Activated CD4-positive, alpha-beta T cell treated with anti-CD3 and anti-CD28 coated beads, Interleukin-2, Interleukin-4, amounts not matched to agents 100 ng/mL and 50 ng/mL, durations not matched to agents 16 hours and 8 hours (primary cell): ENCODE data around the gene HNF4A.
"Not testable (repeated sequence)": the region's sequence is repeated elsewhere in the genome, so short reads cannot be mapped to it uniquely, and the experiment has no call there.

Experiments used
- DNase-seq: peaks from one replicate; pipeline ENCODE4 v3.0.0-alpha.2; 2020; ENCODE audit warnings: low spot score

Gene HNF4A

DNA sequence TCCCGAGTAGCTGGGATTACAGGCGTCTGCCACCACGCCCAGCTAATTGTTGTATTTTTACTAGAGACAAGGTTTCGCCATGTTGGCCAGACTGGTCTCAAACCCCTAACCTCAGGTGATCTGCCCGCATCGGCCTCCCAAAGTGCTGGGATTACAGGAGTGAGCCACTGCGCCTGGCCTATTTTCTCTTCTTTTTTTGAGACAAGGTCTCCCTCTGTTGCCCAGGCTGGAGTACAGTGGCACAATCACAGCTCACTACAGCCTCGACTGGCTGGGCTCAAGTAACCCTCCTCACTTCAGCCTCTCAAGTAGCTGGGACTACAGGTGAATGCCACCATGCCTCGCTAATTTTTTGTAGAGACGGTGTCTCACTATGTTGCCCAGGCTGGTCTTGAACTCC is 9.6 kb upstream of the HNF4A start:
- DNase-seq: not testable (repeated sequence)

DNA sequence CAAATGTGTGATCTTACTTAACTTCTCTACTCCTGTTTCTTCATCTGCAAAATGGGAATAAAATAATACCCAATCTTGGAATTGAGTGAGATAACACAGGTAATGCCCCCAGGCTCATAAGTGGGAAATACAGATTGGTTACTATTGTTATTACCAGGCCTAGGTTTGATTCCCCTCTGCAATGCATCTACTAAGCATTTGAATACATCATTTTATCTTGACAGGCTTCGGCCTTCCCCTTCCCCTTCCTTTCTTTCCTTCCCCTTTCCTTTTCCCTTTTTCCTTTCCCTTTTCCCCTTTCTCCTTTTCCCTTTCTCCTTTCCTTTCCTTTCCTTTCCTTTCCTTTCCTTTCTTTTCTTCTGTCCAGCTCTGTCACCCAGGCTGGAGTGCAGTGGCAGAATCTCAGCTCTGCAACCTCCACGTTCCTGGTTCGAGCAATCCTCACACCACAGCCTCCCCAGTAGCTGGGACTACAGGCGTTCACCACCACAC is 7.3 kb upstream of the HNF4A start:
- no peak for DNase-seq

DNA sequence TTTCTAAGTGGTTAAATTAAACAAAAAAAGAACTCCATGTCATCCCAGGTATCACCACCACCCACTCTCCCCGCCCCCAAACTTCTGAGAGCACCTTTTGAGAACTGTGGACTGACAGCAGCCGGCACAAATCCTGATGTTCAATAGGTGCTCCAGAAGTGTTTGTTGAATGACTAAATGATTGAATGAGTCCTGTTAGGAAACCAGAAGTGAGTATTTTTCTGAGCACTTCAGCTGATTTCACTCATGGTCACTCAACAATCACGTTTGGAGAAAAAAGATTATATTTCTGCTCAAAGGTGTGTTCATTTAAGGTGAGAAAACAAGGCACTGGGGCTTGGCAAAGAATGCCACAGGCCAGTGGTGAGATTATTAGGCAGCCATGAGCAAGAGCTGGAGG is 6.2 kb upstream of the HNF4A start:
- DNase-seq: no peak

DNA sequence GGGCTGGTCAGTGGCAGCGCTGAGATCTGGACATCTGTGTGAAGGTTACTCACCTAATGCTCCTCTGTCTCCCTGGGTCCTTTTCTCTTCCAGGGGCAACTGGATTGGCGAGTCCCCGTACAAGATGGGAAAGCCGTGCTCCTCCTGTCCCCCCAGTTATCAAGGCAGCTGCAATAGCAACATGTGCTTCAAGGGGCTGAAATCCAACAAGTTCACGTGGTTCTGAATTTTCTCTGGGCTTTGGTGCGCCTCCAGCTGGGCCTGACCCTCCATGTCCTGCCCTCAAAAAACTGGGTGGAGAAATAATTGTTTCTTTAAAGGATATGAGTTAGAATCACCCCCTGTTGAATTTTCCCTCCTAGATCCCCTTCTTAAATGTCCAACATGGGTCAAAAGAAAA is 4.9 kb upstream of the HNF4A start:
- DNase-seq: no peak

DNA sequence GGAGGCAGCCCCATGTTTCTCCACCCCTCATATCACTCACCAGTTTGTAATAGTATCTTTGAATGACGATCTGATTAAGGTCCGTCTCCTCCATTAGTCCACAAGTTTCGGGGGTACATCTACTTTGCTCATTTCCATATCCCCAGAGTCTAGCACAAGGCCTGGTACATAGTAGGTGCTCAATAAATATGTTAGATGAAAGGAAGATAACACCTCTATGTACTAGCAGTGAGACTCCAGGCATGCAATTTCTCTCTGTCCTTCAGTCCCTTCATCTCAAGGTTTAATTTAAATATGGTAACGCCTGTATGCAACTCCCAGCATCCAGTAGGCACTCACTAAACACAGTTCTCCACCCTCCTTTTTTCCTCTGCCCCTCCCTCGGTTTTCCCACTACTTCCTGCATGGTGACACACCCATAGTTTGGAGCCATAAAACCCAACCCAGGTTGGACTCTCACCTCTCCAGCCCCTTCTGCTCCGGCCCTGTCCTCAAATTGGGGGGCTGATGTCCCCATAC is 461 bp upstream of the HNF4A start:
- DNase-seq: no peak

DNA sequence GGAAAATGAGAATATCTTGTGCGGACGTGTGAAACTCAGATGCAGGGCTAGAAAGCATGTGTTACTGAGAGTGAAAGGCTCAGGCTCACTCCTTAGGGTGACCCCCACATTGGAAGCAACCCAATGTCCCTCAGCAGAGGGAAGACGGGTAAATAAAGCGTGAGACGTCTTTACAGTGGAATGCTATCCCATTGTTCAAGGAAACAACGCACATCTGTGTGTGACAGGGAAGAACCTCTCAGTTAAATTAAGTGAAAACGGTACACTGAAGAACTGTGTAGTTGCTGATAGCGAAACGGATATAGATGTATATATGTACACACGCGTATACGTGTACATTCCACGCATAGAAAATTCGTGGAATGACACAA is 839 bp downstream of the HNF4A start:
- DNase-seq: no peak

DNA sequence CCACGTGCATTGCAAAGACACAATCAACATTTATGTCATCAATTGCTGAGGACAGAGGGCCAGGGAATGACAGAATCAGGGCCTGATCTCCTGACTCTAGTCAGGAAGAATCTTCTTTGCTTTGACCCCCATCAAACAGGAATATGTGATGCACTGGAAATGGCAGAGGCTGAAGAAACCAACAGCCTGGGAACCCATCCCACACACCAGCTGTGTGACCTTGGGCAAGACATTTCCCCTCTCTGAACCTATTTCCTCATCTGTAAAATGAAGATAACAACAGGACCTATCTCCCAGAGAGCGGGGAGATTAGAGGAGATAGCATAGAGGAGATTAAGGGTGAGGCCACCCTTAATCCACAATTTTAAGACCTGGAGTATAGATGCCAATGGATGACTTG is 1.5 kb downstream of the HNF4A start:
- no peak for DNase-seq

DNA sequence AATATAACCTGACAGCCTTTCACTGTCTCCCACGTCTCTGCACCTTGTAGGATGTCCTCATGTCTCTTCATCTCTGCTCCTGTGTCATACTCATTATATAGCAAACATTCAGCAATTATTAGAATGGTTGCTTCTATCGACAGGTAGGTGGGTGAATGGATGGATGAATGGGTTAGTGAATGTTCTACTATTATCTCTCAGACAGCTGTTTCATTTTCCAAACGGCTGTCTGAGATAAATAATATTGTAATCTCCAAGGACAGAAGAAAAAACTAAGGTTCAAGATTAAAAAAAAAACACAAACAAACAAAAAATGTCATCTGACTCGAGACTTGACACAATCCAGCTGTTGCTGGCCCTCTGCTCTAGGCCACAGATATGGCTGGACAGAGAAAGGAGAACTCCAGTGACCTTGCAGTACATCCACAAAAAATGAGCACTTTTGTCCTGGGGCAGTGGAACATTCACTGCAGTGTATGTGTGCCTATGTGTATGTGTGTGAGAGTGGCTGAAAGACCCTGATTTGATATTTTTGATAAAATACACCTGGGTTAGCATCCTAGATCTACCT is 2.1 kb downstream of the HNF4A start:
- DNase-seq: no peak

DNA sequence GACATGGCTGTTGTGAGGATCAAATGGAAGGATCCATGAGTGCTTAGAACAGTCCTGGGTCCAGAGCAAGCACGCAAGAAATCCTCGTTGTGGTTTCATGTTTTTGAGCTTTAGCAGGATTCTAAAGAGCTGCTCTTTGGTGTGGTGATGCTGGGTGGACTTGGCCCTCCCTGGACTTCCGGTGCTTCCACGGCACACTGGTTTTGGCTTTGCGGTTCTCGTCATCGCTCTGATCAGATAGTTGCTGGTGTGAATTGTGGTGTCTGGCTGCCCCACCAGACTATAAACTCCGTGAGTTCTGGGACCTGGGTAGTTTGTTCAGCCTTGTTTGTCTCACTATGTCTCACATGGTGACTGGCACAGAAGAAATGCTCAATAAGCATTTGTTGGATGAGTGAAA is 3.3 kb downstream of the HNF4A start:
- DNase-seq: no peak

DNA sequence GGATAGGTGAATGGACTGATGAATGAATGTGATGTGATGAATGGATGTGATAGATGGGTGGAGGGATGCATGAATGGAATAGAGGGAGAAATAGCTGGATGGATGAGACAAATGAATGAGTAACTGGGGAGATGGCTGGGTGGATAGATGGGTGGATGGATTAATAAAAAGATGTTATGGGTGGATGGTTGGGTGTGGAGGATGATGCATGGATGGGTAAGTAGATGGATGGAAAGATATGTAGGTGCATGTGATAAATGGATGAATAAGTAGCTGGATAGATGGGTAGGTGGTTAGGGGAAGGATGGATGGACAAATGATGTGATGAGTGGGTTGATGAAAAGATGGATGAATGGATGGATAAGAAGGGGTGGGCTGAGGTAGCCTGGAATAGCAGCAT is 4.7 kb downstream of the HNF4A start:
- no peak for DNase-seq

DNA sequence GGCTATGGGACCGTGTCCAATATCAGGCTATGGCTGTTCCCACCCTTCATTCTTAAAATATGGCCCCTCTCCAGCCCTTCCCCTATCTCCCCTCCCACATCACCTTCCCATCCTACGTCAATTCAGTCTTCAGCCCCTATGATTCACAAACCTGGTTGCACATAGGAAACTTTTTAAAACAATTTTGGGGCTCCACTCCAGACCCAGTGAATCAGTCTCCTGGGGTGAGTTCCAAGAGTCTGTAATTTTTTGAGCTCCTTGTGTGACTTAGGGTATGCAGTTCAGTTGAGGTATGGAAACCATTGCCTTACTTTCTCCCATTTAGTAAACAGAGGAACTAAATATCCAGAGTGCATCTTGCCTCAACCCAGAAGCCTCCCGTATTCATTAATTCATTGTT is 5.5 kb downstream of the HNF4A start:
- DNase-seq: no peak

DNA sequence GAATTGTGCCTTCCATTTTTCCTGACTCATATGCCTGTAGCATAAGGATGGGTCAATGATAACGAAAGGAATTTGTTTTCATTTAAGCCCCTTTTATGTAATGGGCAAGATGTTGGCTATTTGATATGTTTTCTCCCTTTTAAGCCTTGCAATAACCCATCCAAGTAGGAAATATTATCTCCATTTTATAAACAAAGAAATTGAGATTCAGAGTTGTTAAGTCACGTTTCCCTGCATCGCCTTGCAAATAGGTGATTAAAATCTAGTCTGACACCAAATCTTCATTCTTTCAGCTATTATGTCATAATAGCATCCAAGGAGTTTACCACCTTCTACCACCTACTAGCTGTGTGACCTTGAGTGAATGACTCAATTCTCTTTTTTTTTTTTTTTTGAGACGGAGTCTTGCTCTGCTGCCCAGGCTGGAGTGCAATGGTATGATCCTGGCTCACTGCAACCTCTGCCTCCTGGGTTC is 7.0 kb downstream of the HNF4A start:
- DNase-seq: no peak

DNA sequence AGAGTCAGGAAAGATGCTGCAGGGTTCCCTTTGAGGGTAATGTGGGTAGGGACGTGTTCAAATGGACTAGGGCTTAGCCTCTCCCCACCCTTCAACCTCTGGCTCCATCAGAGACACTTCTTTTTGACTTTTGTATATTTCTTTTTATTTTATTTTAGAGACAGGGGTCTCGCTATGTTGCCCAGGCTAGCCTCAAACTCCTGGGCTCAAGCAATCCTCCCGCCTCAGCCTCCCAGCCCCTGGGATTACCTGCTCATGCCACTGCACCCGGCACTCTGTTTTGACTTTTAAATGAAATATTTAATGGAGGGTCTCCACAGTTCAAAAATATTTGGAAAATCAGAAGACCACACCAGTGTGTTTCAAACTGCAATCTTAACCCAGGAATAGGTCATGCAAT is 8.6 kb downstream of the HNF4A start:
- DNase-seq: no peak

DNA sequence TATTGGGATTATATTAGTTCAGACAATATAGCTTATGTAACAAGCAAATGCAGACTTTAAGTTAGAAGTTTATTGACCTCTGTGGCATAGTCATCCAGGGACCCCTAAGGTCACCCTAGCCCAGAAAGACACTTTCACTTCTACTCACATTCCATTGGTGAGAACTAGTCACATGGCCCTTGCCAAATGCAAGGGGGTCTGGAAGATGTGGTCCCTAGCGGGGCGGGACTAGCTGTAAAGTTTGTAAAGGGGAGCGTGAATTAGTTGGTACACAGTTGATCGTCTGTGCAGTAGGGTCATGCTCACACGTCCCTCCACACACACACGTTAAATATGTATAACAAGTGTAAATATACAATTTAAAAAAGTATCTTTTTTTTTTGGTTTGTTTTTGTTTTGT is 9.3 kb downstream of the HNF4A start:
- no peak for DNase-seq

DNA sequence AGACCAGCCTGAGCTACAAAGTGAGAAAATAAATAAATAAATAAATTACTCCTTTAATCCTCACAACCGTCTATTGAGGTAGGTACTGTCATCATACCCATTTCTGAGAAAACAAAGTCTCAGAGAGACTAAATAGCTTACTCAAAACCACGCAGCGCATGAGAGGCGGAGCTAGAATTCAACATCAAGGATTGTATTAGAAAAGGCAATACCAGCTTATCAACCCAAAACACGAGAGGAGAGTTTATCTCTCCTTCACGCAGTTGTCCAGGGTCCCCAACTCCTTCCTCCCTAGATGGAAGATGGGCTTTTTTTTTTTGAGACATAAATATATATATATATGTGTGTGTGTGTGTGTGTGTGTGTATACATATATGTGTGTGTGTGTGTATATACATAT is 12.2 kb downstream of the HNF4A start:
- DNase-seq: no peak

DNA sequence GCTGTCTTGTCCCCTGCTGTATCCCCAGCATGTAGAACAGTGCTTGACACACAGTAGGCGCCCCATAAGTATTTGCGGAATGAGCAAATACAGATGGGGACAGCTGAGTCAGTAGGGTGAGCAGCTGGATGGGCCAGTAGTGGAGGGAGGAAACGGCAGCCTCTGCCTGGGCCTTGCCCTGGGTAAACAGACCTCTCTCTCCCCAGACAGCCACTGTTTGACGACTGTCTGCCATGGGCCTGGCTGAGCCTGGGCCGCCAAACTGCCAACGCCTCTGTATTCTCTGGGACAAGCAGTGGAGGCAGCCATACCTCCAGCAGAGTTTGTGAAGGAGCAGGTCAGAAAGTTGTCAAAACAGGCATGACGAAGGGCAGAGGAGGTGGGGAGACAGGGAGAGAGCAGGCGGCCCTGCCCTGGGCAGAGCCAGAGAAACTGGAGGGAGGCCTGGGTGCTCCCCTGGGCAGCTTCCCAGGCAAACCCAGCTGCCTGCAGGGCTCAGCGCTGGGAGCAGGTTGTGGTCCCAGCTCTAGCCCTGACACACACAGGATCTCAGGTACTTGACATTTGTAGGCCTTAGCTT is 15.2 kb downstream of the HNF4A start:
- DNase-seq: no peak

DNA sequence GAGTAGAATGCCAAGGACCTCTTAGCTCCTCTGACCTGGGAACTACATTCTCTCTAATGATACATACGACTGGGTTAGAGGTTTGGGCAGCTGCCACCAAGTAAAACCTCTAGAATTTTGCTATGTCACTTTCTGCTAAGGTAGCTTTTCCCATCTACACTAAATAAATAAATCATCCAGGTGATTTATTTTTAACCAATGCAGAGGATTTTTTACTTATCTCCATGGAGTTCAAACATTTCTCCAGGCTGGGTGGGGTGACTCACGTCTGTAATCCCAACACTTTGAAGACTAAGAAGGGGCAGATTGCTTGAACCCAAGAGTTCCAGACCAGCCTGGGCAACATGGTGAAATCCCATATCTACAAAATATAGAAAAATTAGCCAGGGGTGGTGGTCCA is 27.1 kb downstream of the HNF4A start:
- no peak for DNase-seq

DNA sequence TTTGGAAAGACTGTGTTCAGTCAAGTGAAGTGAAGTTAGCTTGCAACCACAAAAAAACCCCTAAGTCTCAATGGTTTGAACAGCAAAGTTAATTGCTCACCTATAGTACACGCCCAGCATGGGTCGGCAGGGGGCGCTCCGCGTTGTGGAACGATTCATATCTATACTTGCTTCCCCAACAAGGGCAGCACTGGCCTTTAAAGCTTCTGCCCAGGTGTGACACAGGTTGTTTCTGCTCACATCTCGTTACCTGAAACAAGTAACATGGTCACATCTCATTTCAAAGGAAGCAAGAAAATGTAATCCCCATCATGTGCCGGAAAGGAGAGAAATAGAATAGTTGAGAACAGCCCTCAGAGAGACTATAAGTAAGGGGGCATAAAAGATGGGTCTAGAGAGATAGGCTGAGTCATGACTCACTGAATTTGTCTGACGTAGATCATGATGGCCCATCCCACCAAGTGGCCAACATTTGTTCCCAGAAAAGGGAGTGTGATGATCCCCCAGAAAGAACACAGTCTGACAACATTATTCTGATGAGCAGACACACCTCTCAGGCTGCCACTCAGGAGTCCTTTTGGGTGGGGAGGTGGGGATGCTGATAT is 29.0 kb downstream of the HNF4A start:
- DNase-seq: peak; percentile 77

DNA sequence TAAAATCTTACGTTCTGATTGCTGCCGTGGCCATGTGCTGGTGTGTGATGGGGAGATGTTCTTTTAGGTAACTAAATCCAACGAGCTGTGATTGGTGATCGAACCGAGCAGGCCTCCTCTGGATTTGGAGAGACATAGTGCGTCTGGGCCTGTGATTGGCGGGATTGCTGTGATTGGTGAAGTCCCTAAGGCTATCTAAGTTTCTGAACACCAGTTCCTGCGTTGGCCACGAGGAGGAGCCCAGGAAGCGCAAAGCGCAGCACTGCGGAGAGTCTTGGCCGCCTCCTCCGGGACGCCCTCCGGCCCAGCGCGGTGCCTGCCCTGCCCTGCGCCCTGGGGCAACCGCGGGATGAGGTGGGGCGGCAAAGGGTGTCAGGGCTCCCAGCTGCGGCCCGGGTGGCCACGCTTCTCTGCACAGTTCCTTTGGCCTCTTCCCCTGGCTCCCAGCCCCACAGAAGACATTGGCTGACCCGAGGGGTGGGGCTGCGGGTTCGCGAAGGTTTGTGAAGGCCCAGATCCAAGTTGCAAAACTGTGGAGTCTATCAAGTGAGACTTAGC is 33.0 kb downstream of the HNF4A start:
- peak; percentile 73 for DNase-seq

DNA sequence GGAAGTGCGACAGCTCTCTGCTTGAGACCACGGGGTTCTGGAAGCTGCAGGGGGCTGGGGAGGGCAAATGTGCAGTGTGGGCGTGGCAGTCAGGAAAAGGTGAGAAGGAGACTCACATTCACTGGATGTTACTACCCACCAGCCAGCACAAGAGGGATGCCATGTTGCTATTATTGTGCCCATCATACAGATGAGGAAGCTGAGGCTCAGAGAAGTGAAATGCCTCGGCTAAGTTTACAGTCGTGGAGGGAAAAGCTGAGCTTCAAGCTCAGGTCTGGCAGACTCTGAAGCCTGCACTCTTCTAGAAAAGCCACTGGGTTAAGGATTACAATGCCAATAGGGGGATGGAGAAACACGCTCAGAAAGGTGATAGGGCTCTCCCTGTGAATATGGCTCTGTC is 34.4 kb downstream of the HNF4A start:
- DNase-seq: no peak

DNA sequence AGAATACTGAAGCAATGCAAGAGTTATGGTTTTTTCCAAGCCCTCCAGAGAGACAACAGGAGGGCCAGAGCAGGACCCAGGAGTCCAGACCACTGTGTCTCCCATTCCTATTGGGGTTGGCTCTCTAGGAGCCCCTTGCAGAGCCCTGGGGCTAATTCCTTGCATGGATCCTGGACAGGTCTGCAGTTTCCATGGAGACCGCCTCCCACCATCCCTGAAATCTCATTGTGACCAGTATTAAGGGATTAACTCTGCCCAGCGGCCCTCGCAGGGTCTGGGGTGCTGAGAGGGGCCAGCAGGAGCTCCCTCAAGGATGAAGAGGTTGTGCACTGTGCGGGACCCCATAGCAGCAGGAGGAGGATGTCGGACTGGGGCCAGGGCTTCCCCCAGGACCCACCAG is 34.8 kb downstream of the HNF4A start:
- no peak for DNase-seq

DNA sequence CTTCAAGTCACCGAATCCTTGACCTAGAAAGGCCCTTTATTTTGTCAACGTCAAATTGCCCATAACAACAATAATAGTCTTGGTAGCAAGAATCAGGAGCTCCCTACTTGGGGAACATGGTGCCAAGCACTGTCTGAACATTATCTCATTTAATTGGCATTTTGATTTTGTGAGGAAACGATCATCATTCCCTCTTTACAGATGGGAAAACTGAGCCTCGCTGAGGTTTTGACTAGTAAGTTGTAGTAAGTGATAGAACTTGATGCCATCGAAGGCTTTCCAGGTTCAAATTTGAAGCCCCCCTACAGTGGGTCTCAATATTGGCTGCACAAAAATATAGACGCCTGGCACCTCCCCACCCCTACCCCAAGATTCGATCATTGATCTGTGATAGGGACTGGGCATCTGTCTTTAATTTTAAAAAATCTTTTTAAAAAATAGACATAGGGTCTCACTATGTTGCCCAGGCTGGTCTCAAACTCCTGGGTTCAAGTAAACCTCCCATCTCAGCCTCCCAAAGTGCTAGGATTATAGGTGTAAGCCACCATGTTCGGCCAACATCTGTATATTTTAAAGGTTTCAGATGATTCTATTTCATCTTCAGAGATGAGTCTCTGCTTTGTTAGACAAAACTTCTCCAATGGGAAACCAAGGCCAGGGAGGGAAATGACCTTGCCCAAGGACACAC is 36.7 kb downstream of the HNF4A start:
- DNase-seq: no peak
